Activated CD4-positive, alpha-beta T cell treated with anti-CD3 and anti-CD28 coated beads for 24 hours (primary cell): Measurements from ENCODE around the gene RNF150.
"Not testable (repeated sequence)": the region's sequence is repeated elsewhere in the genome, so short reads cannot be mapped to it uniquely, and the experiment has no call there.

ENCODE experiments used
- DNase-seq, 2 donors: peaks; one replicate each; pipeline ENCODE4 v3.0.0-alpha.2; 2020; ENCODE audit warnings: low read depth in 2 of 2

The RNF150 gene

DNA sequence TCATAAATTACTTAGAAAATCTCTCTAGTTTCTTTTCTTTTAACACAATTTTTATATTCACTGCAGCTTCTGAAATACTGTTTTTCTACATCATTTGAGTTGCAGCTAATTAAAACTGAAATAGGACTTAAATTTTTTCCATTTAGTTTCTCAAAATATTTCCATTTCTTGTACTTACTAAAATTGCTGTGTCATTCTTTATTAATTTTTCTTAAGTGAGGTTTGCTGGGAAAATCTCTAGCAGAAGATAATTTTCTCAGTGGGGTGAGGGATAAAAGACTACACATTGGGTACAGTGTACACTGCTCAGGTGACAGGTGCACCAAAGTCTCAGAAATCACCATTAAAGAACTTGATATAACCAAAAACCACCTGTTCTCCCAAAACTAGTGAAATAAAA, 57.7 kb downstream of the RNF150 start:
- DNase-seq, result no peak

DNA sequence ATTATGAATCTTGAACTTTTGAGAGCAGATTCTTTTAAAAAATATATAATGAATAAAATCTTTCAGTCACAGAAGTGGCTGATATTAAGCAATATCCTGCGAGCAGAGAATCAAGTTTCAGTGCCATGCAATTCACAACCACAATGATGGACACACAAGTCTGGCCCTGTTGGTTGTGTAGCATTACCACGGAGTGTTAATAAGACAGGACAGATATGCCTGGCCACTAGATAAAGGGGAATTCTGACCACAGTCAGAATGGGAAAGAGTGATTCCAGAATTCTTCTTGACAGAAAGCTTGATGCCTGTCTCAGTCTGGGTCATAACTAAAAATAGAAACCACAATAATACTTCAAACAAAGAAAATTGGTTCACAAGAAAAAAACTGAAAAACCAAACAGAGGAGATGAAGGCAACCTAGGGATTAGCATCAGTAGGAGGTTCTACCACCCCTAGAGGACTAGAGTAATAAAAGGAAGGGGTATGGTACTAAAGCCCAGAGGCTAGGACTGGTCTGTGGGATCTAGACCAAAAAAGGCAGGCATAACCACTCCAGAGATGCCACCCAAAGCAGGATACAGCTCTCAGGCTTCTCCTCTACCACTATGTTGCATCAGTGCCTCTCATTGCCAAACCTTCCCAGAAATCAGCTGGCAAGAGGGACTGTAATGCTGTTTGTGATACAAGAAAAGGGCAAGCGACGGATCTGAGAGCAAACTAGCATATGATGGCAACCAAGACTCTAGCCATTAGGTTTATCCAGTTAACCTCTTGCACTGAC, 59.0 kb downstream of the RNF150 start:
- no peak for DNase-seq

DNA sequence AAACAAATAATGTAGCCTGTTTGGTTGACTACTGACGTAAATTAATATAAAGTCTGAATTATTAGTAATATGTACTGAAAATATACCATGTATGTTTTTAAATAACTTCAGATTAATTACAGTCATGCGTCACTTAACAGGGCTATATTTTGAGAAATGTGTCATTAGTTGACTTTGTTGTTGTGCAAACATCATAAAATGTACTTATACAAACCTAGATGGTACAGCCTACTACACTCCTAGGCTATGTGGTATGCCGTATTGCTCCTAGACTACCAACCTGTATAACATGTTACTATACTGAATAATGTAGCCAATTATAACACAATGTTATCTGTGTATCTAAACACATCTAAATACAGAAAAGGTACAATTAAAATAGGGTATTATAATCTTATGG, 66.6 kb downstream of the RNF150 start:
- DNase-seq, result no peak

DNA sequence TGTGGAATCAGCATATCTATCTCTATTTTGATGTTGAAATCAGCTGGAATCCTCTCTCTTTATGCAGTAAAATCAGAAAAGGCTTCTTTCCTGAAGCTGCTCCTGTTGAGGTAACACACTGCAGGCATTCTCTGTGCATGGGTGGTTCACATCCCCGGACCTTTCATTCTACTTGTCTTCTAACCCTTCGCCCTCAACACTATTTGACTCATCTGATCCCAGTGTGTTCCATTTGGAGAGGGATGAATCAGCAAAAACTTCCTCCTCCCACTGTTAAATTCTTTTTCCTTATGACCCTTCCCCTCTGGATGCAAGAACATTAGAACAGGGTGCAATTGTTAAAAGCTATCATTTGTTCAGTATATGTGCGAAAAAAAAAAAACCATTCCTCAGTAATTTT, 67.4 kb downstream of the RNF150 start:
- no peak for DNase-seq

DNA sequence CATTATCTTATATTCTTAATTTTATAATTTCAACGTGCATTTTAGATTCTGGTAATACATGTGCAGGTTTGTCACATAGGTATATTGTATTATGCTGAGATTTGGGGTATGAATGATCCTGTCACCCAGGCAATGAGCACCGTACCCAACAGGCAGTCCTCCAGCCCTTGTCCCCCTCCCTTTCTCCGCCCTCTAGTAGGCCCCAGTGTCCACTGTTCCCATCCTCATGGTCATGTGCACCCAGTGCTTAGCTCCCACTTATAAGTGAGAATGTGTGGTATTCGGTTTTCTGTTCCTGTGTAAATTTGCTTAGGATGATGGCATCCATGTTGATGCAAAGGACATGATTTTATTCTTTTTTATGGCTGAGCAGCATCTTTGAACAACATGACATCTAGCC, 70.6 kb downstream of the RNF150 start:
- DNase-seq, result no peak

DNA sequence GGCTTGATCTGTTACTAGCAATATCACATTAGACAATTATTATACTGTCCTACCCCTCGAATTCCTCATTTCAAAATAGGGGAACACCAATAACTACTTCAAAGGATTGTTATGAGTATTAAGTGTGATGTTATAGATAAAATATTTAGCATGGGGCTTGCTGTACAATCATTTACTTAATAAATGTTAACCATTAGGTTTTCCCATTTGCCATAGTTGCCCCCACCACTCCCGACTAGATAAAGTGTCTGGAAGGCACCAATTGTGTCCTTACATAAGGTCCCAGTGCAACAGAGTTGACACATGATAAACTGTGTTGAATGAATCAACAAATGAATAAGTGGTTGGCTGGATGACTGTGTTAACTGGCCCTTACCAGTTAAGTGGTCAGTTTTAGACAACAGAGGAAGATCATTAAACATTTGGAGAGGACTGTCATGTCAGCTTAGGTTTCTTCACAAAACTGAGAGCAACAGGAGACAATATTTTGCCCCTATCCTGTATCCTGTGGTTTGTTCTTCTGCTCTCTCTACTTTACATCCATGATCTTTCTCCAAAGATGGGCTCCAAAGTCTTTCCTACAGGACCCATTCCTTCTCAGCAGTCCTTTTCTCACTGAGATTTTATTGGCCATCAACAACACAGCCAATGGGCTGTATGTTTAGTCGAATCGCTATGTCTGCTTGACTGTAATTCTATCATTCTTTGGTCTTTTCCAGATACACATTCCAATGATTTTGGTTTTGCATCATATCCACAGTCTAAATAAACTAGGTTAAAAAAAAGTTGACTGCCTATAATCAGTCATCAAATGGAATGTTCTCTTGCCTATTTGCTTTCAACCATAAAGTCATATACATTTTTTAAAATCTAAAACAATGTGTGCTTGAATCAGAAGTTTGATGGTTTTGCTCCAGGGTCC, 74.4 kb downstream of the RNF150 start:
- no peak for DNase-seq

DNA sequence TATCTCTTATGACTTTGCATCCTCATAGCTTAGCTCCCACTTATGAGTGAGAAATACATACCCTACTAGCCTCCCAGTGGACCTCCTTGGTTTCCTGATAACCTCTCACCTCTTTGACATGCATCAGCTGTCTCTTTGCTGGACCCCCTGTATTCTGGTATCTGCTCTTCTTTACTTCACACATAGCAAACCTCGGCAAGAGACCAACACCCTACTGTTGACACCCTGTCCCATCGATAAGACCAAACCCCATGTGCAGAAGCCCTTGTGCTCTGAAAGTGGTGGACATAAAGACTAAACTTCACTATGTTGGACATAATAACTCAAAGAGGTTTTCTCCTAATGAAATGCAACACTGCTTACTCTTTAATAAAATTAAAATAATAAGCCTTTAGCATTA, 75.7 kb downstream of the RNF150 start:
- no peak for DNase-seq

DNA sequence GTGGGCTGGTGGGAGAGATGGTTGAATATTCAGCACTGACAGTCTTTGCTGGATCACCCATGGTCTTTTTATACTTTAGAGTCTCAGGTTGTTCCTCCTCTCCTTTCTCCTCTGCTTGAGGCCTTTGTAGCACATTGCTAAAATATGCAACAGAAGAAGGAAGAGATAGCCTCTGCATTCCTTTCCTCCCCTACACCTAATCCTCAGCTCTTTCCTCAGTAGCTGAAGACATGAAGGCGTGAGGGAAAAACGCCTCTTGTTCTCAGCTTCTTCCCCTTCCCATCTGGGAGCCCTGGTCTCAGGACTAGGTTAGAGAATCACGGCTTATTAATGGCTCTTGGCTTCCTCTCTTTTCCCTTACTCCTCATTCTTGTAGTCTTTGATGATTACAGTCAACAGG, 76.8 kb downstream of the RNF150 start:
- DNase-seq, result no peak

DNA sequence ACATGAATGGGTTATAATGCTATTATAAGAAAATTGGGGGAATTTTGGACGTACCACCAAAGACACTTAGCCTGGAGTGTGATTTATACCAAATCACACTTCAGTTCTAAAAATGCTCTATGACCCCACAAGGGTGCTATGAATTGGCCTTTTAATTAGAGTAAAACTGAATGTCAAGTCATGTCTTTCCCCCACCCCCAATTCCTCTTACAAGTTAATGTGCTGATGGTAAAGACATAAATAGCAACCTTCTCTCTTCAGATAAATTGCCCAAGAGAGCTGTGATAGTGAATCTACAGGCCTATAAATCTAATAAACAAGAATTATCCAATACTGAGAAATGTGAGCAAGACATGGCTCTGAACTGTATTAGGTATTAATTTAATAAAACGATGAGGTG, 78.8 kb downstream of the RNF150 start:
- DNase-seq, result no peak

DNA sequence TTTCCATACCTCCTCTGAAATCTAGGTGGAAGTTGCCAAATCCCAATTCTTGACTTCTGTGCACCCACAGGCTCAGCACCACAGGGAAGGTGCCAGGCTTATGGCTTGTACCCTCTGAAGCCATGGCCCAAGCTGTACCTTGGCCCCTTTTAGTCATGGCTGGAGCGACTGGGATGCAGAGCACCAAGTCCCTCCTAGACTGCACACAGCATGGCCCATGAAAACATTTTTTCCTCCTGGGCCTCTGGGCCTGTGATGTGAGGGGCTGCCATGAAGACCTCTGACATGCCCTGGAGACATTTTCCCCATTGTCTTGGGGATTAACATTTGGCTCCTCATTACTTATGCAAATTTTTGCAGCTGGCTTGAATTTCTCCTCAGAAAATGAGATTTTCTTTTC, 82.3 kb downstream of the RNF150 start:
- DNase-seq, result not testable (repeated sequence)

DNA sequence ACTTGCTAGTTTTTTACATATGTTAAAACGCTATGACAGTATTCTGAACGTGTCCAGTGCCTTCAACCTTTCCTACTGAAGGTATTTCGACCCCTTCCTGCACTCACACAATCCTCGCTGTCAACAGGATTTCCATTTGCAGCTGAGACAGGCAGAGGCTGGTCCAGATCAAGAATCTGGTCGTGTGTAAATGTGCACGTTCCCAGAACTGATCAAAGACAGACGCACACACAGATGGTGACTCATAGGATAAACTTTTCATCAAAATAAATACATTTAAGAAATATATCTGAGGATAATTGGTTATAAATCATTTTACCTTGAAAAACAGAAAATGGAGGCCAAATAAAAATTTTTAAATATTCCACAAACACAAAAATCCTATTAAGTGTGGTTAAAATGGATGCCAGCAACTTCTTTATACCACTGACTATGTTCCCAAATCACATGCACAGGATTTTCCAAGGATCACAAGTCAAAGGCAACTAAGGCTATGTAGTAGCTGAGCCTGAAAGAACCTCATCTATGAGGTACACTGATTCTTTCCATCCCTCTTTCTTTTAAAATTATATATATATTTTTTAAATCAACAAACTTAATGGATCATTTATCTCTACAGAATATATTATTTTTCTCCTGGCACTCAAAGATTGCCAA, 85.9 kb downstream of the RNF150 start:
- no peak for DNase-seq

DNA sequence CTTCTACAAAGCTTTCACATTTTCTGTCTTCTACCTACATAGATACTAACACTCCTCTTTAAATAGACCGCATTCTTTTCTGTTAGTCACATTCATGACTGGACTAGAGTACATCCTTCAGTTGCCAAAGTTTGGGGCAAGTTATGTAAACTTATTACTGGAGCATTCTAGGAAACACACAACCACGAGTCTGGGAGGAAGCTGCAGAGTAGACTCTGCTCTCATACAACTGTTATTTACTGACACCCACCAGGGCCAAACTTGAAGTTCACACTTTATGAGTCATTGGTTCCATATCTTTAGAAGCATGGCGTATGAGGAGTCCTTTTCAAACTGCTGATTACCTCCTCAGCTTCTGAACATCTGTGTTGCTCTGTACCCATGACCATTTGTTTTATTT, 87.0 kb downstream of the RNF150 start:
- no peak for DNase-seq

DNA sequence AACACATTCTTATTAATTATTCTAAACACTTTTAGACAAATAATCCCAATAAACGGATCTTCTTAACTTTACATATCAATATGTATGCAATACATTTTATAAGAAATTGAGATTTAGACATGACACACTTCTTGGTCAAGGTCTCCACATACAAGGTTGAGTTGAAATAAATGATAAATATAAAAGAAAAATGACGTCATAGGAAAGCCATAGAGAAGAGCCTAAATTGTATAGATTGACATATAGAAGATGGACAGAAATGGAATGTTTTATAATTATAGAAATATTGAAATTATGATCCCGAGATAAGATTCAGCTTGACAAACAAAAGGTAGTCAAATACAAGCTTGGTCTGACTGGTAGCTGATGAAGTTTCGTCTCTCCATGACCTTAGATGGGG, 87.4 kb downstream of the RNF150 start:
- no peak for DNase-seq

DNA sequence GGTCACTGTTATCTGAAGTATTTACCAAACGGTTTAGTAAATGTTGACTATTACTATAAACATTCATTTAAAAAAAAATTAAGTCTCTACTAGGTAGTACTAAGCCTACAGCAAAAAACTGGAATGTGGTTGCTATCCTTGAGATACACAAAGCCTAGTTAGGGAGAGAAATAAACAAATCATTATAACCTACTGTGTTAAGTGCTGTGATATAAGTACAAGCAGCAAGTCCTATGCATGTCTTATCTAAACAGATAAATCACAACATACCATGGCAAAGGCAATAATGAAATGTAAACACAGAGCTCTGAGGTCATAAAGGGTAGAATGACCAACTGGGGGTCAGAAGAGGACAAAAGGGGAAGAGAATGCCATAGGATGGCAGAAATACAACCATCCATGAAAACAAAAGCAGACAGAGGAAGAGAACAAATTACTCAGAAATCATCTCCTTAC, 92.2 kb downstream of the RNF150 start:
- no peak for DNase-seq

DNA sequence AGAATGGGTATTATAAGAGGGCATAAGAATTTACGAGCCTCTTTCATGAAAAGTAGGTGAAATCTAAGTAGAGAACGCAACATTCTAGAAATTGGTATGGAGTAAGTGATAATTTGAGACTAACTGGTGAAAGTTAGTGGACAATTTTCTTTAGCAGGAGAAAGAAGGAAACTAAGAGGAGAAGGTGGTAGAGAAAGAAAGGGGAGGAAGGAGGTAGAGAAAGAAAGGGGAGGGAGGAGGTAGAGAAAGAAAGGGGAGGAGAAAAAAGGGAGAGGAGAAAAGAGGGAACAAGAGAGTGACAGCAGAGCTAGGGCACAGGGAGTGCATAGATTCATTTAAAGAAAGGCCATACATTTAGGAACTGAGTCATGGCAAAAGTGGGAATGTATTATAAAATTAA, 94.1 kb downstream of the RNF150 start:
- DNase-seq, result no peak

DNA sequence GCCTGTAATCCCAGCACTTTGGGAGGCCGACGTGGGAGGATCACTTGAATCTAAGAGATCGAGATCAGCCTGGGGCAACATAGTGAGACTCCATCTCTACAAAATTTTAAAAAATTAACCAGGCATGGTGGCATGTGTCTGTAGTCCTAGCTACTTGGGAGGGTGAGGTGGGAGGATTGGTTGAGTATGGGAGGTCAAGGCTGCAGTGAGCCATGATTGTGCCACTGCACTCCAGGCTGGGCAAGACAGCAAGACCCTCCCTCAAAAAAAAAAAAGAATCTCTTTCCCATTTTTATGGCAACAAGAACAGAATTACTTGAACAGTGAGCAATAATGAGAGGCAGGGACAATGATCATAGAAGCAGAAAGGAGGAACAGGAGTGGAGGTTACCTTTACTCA, 94.8 kb downstream of the RNF150 start:
- no peak for DNase-seq

DNA sequence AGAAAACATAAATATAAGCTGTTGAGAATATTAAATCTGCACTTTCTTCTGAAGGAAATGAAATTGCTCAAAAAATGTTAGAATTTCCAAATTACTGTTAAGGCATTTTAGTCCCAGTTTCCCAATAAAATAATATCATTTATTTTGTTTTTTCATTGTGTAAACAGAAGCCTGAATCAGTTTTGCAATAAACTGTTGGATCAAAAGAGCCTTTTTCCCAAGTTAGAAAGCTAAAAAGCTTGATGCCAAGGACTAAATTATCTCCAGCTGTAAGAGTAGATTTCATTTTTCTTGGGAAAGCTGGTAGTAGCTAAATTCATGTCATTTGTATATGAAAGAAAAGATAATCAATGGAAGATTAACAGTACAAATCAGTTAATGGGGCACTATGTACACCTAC, 95.8 kb downstream of the RNF150 start:
- no peak for DNase-seq

DNA sequence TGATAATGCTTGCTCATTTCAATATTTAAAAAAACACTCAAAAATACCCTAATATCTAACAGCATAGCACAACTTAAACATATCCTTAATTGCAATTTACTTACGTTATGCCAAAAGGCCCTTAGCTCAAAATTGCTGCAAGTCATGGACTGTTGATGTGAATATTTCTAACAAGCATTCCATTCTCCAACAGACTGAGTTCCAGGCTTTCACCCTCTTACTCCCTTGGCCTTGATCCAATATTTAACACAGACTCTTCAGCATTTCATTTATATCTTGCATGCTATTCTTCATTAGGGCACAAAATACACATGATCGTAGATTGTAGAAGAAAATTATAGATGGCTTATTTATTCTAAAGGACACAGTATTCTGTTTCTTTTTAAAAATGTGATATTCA, 96.5 kb downstream of the RNF150 start:
- no peak for DNase-seq

DNA sequence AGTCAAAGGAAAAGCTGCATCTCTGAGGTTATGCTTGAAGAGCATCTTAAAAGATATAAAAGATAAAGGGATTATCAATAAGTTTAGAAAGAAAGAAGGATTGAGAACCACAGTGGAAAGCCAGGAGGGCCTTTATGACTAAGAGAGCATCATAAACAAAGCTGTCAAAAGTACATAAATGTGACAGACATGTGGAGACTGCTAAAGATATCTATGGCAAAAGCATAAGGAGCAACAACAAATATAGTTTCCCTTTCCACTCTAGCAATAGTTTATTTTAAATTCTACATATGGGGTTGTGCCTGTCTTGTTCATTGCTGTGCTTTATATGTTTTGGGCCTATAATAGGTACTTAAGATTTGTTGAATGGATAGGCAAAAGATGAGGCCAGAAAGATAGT, 97.3 kb downstream of the RNF150 start:
- DNase-seq, result no peak

DNA sequence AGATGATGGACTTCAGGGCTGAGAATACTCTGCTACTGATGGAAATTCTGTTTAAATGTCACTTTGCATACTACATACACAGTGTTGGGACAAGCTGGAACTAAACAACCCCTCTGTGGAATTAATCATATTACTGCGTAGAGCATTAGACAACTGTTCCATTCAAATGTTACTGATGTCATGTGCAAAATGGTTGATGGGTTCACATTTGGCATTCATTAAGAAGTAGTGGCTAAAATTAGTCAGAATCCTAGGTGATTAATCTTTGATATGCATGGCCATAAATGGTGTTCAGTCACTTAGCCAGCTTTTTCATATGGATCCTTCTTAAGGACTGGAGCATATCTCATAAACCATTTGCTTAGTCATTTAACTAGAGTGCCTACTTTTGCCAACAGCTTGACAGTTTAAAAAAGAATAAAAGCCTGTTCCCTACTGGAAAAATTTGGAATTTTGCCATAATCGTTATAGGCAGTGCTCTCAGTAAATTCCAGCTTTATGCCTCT, 105.2 kb downstream of the RNF150 start:
- no peak for DNase-seq

DNA sequence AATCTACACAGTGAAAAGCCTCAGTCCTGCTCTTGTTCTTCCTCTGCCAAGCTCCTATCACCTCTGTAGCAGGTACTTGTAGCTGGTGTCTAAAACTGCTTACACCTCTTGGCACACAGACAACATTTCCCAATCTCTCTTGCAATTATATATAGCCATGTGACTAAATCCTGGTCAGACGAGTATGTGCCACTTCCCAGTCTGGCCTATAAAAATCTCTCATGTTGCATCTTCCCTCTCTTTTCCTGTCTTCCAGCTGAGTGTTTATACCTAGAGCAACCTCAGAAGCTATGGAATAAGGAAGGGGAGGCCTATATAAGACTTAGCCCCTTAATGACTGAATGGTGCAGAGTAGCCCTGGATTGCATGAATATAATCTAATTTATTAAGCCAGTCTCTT, 105.8 kb downstream of the RNF150 start:
- no peak for DNase-seq

DNA sequence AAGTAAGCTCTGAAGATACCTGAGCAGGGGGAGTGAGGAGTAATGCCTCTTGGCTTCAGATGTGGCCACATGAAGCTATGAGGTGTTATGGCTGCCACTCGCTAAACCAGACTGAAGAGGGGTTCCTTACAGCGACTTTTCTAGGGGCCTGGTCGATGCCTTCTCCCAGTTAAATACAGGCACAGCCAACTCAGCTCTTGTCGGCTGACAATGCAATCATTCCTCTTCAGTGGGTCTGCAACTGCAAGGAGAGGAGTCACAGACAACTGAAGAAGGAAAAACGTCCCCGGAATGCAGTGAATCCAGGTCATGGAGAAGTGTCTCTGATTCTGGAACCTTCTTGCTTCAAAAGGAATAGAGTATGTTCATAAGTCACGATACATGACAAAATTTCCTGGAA, 106.4 kb downstream of the RNF150 start:
- no peak for DNase-seq
